Immature natural killer cell (primary cell): ENCODE results near the gene SLC16A2. TPM values are rescaled to one million over a fixed set of nuclear protein-coding genes. Genes with fewer than 3 reads are reported as not detected.
"Not testable (repeated sequence)": the region's sequence is repeated elsewhere in the genome, so short reads cannot be mapped to it uniquely, and the experiment has no call there.

Experiments
- DNase-seq, 3 donors: peaks; one replicate each; pipeline ENCODE4 v3.0.0; 2022; ENCODE audit warnings: mixed read lengths in 1 of 3
- H3K27ac Mint-ChIP-seq, 6 donors: one replicate each; pipeline ENCODE4 v1.8.0; 2020; ENCODE audit warnings: mixed read lengths in 6 of 6, mild to moderate bottlenecking in 5 of 6, inconsistent platforms in 4 of 6, moderate library complexity in 3 of 6
- H3K27me3 Mint-ChIP-seq, 3 donors: one replicate each; pipeline ENCODE4 v1.8.0; 2020 to 2021; ENCODE audit warnings: low read depth in 3 of 3, mild to moderate bottlenecking in 3 of 3, mixed read lengths in 3 of 3, moderate library complexity in 3 of 3, inconsistent platforms in 1 of 3
- H3K36me3 Mint-ChIP-seq, 3 donors: one replicate each; pipeline ENCODE4 v1.8.0; 2020; ENCODE audit warnings: mixed read lengths in 3 of 3, inconsistent platforms in 2 of 3, mild to moderate bottlenecking in 2 of 3
- H3K4me1 Mint-ChIP-seq, 2 donors: one replicate each; pipeline ENCODE4 v1.8.0; 2020; ENCODE audit warnings: inconsistent platforms in 2 of 2, mild to moderate bottlenecking in 2 of 2, mixed read lengths in 2 of 2, moderate library complexity in 1 of 2
- H3K4me3 Mint-ChIP-seq, 5 donors: one replicate each; pipeline ENCODE4 v1.8.0; 2020; ENCODE audit warnings: mild to moderate bottlenecking in 5 of 5, mixed read lengths in 5 of 5, inconsistent platforms in 3 of 5, moderate library complexity in 3 of 5
- H3K9me3 Mint-ChIP-seq, 6 donors: one replicate each; pipeline ENCODE4 v1.8.0; 2020; ENCODE audit warnings: mild to moderate bottlenecking in 6 of 6, mixed read lengths in 6 of 6, inconsistent platforms in 4 of 6, moderate library complexity in 3 of 6
- polyA plus RNA-seq, 3 donors: library from polyadenylated mRNA; unstranded; fragments of 300-500 nt; fragmentation: Illumina TruSeq; gene quantifications; one replicate each; pipeline ENCODE4 v1.2.3, GENCODE V29; 2021

SLC16A2 gene
- polyA plus RNA-seq, 3 donors from 2014 or later = 0.06 to 0.07 TPM; not detected in 1

- H3K27ac Mint-ChIP-seq = no peak overlapping the region
- DNase-seq = no peak
- no peaks in the 10 kb centered on the region for H3K4me1 Mint-ChIP-seq
- H3K27me3 Mint-ChIP-seq = peaks cover 1 to 8% (median 6%) of the 10 kb centered on the region in 3 donors
- no peak overlapping the region for H3K4me3 Mint-ChIP-seq
- H3K36me3 Mint-ChIP-seq = no peaks in the 10 kb centered on the region
- no peaks in the 10 kb centered on the region for H3K9me3 Mint-ChIP-seq
Observed at GRCh38 chrX:74500555-74500954, 79.3 kb downstream of the SLC16A2 start.

DNA sequence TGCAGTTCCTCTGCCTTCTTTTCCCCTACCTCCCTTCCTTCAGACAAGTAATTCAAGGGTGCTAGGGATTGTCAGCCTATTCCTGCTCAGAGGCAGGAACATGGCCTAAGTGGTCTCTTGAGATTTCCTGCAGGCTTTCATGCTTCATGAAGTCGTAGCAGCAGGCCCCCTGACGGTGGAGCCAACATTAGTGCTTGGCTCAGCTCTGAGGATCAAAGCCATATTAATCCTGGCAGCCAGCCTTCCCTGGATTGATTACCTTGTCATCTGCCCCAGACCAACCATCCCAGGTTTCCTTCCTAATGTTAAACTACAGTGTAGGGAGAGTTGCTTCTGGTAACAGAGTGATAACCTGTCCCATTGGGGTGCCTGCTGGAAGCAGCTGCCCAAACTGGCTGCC, 84.1 kb downstream of the SLC16A2 start:
- Mint-ChIP-seq H3K36me3 (no peaks in the 10 kb centered on the region), H3K4me1 (no peaks in the 10 kb centered on the region), H3K27ac (no peak overlapping the region), H3K9me3 (no peaks in the 10 kb centered on the region), H3K27me3 (peaks cover 0 to 9% (median 8%) of the 10 kb centered on the region in 3 donors), H3K4me3 (no peak overlapping the region)
- DNase-seq = no peak

GRCh38 chrX:74506317-74507115, 85.2 kb downstream of the SLC16A2 start:
- Mint-ChIP-seq H3K9me3 (no peaks in the 10 kb centered on the region), H3K27me3 (peaks cover 0 to 11% (median 10%) of the 10 kb centered on the region in 3 donors), H3K27ac (no peak overlapping the region), H3K4me3 (no peak overlapping the region), H3K4me1 (no peaks in the 10 kb centered on the region), H3K36me3 (no peaks in the 10 kb centered on the region)
- DNase-seq = no peak

DNA sequence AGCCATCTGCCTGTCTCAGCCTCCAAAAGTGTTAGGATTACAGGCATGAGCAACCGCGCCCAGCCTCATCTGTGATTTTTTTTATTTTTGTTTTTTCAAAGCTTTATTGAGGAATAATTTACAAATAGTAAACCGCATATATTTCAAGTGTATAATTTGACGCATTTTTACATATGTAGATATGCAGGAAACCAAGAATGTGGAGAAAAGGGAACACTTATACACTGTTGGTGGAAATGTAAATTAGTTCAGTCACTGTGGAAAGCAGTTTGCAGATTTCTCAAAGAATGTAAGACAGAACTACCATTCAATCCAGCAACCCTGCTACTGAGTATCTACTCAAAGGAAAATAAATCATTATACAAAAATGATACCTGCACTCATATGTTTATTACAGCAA, 85.9 kb downstream of the SLC16A2 start:
- H3K4me3 Mint-ChIP-seq = no peak overlapping the region
- no peaks in the 10 kb centered on the region for H3K4me1 Mint-ChIP-seq
- no peaks in the 10 kb centered on the region for H3K36me3 Mint-ChIP-seq
- no peaks in the 10 kb centered on the region for H3K9me3 Mint-ChIP-seq
- no peak overlapping the region for H3K27ac Mint-ChIP-seq
- DNase-seq = no peak
- peaks cover 0 to 11% (median 10%) of the 10 kb centered on the region in 3 donors for H3K27me3 Mint-ChIP-seq

DNA sequence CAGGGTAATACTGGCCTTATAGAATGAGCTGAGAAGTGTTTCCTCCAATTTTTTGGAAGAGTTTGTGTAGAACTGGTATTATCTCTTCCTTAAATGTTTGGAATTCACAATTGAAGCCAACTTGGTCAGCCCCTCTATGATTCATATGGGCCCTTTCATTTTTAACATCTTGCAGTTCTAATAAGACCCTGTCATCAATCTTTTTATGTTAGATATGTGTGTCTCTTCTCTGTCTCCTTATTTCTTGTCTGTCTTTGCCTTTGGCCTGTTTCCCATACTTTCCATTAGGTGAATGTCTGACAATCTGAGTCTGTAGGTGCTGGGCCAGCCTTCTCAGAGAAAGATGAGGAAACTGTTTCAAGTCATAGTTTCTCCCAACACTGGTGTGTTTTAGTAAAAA, 88.7 kb downstream of the SLC16A2 start:
- Mint-ChIP-seq H3K27me3 (peaks cover 0 to 9% (median 6%) of the 10 kb centered on the region in 3 donors), H3K9me3 (no peaks in the 10 kb centered on the region), H3K4me3 (no peak overlapping the region), H3K4me1 (no peaks in the 10 kb centered on the region), H3K27ac (no peak overlapping the region), H3K36me3 (no peaks in the 10 kb centered on the region)
- no peak for DNase-seq

DNA sequence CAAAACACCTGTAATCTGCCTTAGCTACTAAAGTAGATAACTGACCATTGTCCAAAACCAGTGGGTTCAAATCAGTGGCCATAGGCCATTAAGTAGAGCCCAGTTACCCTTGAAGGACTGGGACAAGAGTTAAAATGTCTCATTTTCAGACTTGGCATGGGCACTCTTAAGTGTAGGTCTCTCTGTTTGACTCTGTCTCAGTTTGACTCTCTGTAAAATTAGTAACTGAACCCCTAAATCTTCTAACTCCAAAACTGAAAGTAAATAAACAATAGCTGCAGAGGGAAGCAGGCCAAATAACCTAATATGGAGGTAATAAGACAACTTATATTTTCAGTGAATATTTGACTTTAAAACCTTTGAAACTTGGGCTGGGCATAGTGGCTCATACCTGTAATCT, 89.1 kb downstream of the SLC16A2 start:
- Mint-ChIP-seq H3K27ac (no peak overlapping the region), H3K4me3 (no peak overlapping the region), H3K9me3 (no peaks in the 10 kb centered on the region), H3K36me3 (no peaks in the 10 kb centered on the region), H3K27me3 (peaks cover under 1 to 8% (median 6%) of the 10 kb centered on the region in 3 donors), H3K4me1 (no peaks in the 10 kb centered on the region)
- DNase-seq = no peak

GRCh38 chrX:74511704-74512103, 90.4 kb downstream of the SLC16A2 start:
- no peaks in the 10 kb centered on the region for H3K4me1 Mint-ChIP-seq
- DNase-seq = no peak
- no peaks in the 10 kb centered on the region for H3K9me3 Mint-ChIP-seq
- H3K27ac Mint-ChIP-seq = no peak overlapping the region
- H3K27me3 Mint-ChIP-seq = peaks cover 2 to 7% (median 6%) of the 10 kb centered on the region in 3 donors
- H3K36me3 Mint-ChIP-seq = no peaks in the 10 kb centered on the region
- H3K4me3 Mint-ChIP-seq = no peak overlapping the region

- Mint-ChIP-seq H3K9me3 (no peaks in the 10 kb centered on the region), H3K4me1 (no peaks in the 10 kb centered on the region), H3K27ac (no peak overlapping the region), H3K27me3 (peaks cover 2 to 4% (median 3%) of the 10 kb centered on the region in 3 donors), H3K36me3 (no peaks in the 10 kb centered on the region), H3K4me3 (no peak overlapping the region)
- DNase-seq = no peak
Observed at GRCh38 chrX:74514384-74514783, 93.1 kb downstream of the SLC16A2 start.

DNA sequence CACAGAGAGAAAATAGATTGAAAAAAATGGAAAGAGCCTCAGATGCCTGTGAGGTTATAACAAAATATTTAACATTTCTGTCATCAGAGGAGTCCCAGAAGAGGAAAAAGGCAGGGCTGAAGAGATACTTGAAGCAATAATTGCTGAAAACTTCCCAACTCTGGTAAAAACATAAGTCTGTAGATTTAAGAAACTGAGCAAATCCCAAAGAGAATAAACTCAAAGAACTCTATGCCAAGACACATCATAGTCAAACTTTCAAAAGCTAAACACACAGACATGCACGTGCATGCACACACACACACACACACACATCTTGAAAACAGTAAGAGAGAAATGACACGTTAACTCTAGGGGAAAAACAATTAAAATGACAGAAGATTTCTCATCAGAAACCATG, 94.1 kb downstream of the SLC16A2 start:
- H3K27me3 Mint-ChIP-seq = peaks cover 3 to 4% (median 4%) of the 10 kb centered on the region in 3 donors
- H3K4me1 Mint-ChIP-seq = no peaks in the 10 kb centered on the region
- H3K27ac Mint-ChIP-seq = no peak overlapping the region
- no peak overlapping the region for H3K4me3 Mint-ChIP-seq
- no peaks in the 10 kb centered on the region for H3K36me3 Mint-ChIP-seq
- DNase-seq = no peak
- no peaks in the 10 kb centered on the region for H3K9me3 Mint-ChIP-seq

GRCh38 chrX:74516013-74516412, 94.7 kb downstream of the SLC16A2 start:
- not testable (repeated sequence) for H3K4me3 Mint-ChIP-seq, H3K27ac Mint-ChIP-seq, H3K4me1 Mint-ChIP-seq, DNase-seq, H3K27me3 Mint-ChIP-seq, H3K36me3 Mint-ChIP-seq, H3K9me3 Mint-ChIP-seq

GRCh38 chrX:74519870-74520269, 98.6 kb downstream of the SLC16A2 start:
- Mint-ChIP-seq H3K36me3 (no peaks in the 10 kb centered on the region), H3K9me3 (no peaks in the 10 kb centered on the region)

DNA sequence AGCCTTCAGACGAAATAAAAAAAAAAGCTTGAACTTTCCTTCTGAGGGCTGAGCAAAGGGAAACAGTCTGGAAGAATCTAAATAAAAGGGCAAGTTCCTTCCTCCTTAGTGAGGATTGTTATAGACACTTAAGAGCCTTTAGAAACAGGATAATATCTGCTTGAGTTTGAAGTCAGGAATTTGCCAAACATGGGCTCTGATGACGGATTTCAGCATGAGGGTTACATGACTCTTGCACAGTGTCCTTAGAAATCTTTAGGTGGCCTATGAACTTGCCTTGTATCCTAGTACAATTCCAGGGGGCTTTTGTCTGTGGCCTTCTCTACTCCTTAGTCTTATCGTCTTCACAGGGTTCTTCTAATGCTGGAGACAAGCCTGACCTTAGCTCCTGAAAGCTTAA, 99.0 kb downstream of the SLC16A2 start:
- Mint-ChIP-seq H3K27me3 (peaks cover 0 to 4% (median 2%) of the 10 kb centered on the region in 3 donors), H3K4me1 (no peaks in the 10 kb centered on the region), H3K36me3 (no peaks in the 10 kb centered on the region), H3K27ac (no peak overlapping the region), H3K9me3 (no peaks in the 10 kb centered on the region), H3K4me3 (no peak overlapping the region)
- no peak for DNase-seq

More at GRCh38 chrX:74519870-74520269, 98.6 kb downstream of the SLC16A2 start:
- Mint-ChIP-seq H3K4me3 (no peak overlapping the region), H3K4me1 (no peaks in the 10 kb centered on the region), H3K27me3 (peaks cover 2 to 4% (median 2%) of the 10 kb centered on the region in 3 donors), H3K27ac (no peak overlapping the region)
- no peak for DNase-seq

DNA sequence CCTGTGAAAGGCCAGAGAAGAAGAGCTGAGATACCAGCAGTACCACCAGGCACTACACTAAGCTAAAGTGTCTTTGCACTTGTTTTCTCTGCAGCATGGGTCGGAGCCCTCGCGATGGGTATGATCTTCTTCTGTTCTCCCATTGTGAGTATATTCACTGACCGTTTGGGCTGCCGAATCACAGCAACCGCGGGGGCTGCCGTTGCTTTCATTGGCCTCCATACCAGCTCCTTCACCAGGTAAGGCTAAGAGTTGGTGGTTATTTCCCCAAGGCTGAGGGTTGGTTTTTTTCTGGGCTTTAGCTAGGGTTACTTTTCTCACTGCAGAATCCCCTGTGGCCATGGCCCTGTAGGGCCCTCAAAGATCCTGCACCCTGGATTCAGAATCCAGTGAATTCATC, 99.6 kb downstream of the SLC16A2 start:
- Mint-ChIP-seq H3K4me3 (no peak overlapping the region), H3K9me3 (no peaks in the 10 kb centered on the region), H3K4me1 (no peaks in the 10 kb centered on the region), H3K36me3 (no peaks in the 10 kb centered on the region), H3K27me3 (peaks cover 0 to 2% (median 2%) of the 10 kb centered on the region in 3 donors), H3K27ac (no peak overlapping the region)
- no peak for DNase-seq

DNA sequence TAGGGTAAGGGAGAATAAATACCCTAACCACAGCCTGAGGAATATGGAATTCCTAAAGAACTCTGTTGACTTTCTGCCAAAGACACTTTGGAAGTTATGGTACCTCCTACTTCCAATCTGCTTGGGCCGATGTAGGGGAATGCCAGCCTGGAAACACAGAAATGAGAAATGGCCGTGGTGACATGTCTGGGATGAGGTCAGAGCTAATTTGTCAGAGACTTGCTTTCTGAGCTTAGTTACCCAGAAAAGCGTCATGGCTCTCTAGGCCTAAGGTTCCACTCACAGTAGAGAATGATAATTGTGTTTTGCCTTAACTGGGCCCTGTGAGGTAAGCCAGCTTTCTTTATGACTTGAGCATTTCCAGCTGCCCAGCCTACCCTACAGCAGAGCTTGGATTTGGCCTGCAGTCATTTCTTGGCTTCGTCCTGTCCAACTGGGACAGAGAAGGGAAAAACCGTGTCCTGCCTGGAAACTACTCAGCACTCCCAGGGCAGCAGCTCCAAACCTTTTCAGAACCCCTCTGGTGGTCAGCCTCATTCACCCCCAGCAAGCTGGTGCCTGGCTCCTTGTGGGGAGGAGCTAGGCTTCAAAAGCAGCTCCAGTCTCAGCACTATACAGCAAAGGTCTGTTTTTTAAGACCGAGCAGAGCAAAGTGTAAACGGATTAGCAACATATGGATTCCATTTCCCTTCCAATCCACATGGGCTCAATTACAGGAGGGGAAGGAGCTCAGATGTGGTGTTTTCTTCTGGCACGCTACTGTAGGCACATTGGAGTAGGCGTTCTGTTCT, 100.9 kb downstream of the SLC16A2 start:
- Mint-ChIP-seq H3K4me3 (no peak overlapping the region), H3K27ac (no peak overlapping the region), H3K36me3 (no peaks in the 10 kb centered on the region), H3K4me1 (no peaks in the 10 kb centered on the region), H3K27me3 (peaks cover 0 to 2% (median 2%) of the 10 kb centered on the region in 3 donors), H3K9me3 (no peaks in the 10 kb centered on the region)
- no peak for DNase-seq
